Ishikawa (cell line): ENCODE measurements around the gene GCA.

Source experiments
- CEBPB ChIP-seq: IDR thresholded peaks from 2 replicates; pipeline ENCODE4 v1.6.1; 2012
- CREB1 ChIP-seq: IDR thresholded peaks from 2 replicates; pipeline ENCODE4 v1.6.1; 2012; ENCODE audit warnings: low read depth
- EGR1 ChIP-seq: IDR thresholded peaks from 2 replicates; pipeline ENCODE4 v1.6.1; 2012
- EP300 ChIP-seq: IDR thresholded peaks from 2 replicates; pipeline ENCODE4 v1.6.1; 2012; ENCODE audit warnings: borderline replicate concordance
- FOXM1 ChIP-seq: IDR thresholded peaks from 2 replicates; pipeline ENCODE4 v1.6.1; 2012; ENCODE audit warnings: low read depth, borderline replicate concordance
- MAX ChIP-seq: IDR thresholded peaks from 2 replicates; pipeline ENCODE4 v1.6.1; 2012
- NFIC ChIP-seq: IDR thresholded peaks from 2 replicates; pipeline ENCODE4 v1.6.1; 2012
- RAD21 ChIP-seq: IDR thresholded peaks from 2 replicates; pipeline ENCODE4 v1.6.1; 2012; ENCODE audit warnings: low read depth
- REST ChIP-seq: IDR thresholded peaks from 2 replicates; pipeline ENCODE4 v1.6.1; 2012; ENCODE audit warnings: low read depth, mild to moderate bottlenecking
- TAF1 ChIP-seq: IDR thresholded peaks from 2 replicates; pipeline ENCODE4 v1.6.1; 2012; ENCODE audit warnings: low read depth, mild to moderate bottlenecking
- TCF12 ChIP-seq: IDR thresholded peaks from 2 replicates; pipeline ENCODE4 v1.6.1; 2012; ENCODE audit warnings: low read depth
- TEAD4 ChIP-seq: IDR thresholded peaks from 2 replicates; pipeline ENCODE4 v1.6.1; 2012
- YY1 ChIP-seq: IDR thresholded peaks from 2 replicates; pipeline ENCODE4 v1.6.1; 2012; ENCODE audit warnings: low read depth
- ZBTB7A ChIP-seq: IDR thresholded peaks from 2 replicates; pipeline ENCODE4 v1.6.1; 2012; ENCODE audit warnings: low read depth
- TF ChIP-seq, protein P1 (sequence below): IDR thresholded peaks from 2 replicates; pipeline ENCODE4 v1.6.1; 2012

The GCA gene

GRCh38 chr2:162327806-162328205 lies 16.1 kb upstream of the GCA start:
- TF ChIP-seq MAX (no peak), FOXM1 (no peak), TAF1 (no peak), EP300 (no peak), TCF12 (no peak), RAD21 (no peak), TEAD4 (no peak), YY1 (no peak), CREB1 (no peak), EGR1 (no peak)
- TF ChIP-seq, protein P1, sequence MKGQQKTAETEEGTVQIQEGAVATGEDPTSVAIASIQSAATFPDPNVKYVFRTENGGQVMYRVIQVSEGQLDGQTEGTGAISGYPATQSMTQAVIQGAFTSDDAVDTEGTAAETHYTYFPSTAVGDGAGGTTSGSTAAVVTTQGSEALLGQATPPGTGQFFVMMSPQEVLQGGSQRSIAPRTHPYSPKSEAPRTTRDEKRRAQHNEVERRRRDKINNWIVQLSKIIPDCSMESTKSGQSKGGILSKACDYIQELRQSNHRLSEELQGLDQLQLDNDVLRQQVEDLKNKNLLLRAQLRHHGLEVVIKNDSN, result no peak

- TF ChIP-seq TCF12, result no peak
- TF ChIP-seq EP300, result no peak
- no peak for TF ChIP-seq NFIC
These were observed 15.3 kb upstream of the GCA start for GRCh38 chr2:162328424-162329157.

- TF ChIP-seq YY1 (no peak), ZBTB7A (no peak), EGR1 (no peak), NFIC (no peak), REST (no peak), EP300 (no peak), RAD21 (no peak), CEBPB (no peak)
- TF ChIP-seq, protein P1, result no peak
These were observed 13.1 kb upstream of the GCA start for GRCh38 chr2:162330881-162331280.

- TF ChIP-seq RAD21 (peak; percentile 27; the same call in 1 of the 2 replicates), EGR1 (no peak)
These were observed 10.0 kb upstream of the GCA start for GRCh38 chr2:162333968-162334367.

GRCh38 chr2:162337868-162338267 lies 6.1 kb upstream of the GCA start:
- TF ChIP-seq RAD21 (no peak), ZBTB7A (no peak), CEBPB (no peak), NFIC (no peak), REST (no peak), TCF12 (no peak), CREB1 (no peak)

DNA sequence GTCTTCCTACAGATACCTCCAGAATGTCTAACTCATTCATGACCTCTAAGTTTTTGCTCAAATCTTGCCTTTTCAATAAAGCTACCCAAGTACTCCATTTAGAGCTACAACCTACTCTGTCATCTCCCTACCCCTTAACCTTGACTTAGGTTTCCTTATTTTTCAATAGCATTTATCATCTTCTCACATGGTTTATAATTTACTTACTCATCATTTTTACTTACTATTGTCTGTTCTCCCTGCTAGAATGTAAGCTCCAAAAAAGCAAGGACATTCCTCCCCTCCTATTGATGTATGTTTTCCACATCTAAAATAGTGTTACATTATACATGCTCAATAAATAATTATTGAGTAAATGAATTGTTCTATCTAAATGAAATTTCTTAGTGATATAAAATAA lies 3.1 kb upstream of the GCA start:
- TF ChIP-seq TCF12 (no peak), NFIC (no peak), RAD21 (no peak), FOXM1 (no peak)

GRCh38 chr2:162342321-162342720 lies 1.6 kb upstream of the GCA start:
- no peak for TF ChIP-seq TAF1
- TF ChIP-seq YY1, result no peak
- no peak for TF ChIP-seq RAD21
- TF ChIP-seq NFIC, result no peak
- TF ChIP-seq TCF12, result no peak
- no peak for TF ChIP-seq TEAD4
- no peak for TF ChIP-seq CEBPB
- no peak for TF ChIP-seq EP300
- TF ChIP-seq CREB1, result no peak
- TF ChIP-seq FOXM1, result no peak
- TF ChIP-seq ZBTB7A, result no peak
- no peak for TF ChIP-seq REST
- no peak for TF ChIP-seq MAX
- TF ChIP-seq, protein P1, result no peak
- TF ChIP-seq EGR1, result no peak
